PC-9 (cell line): ENCODE measurements around the gene DRAXIN.

ENCODE experiments used
- EZH2 ChIP-seq: fragments of 200-600 bp; sonication (generic); IDR thresholded peaks from 2 replicates; pipeline ENCODE4 v1.8.0; 2017; ENCODE audit warnings: antibody characterized with exemption, low read depth
- TF ChIP-seq, protein P1 (sequence below): fragments of 200-600 bp; sonication (generic); conservative IDR thresholded peaks from 2 replicates; pipeline ENCODE4 v1.6.1; 2017; ENCODE audit warnings: mixed run types, antibody characterized with exemption, mild to moderate bottlenecking, moderate library complexity

GRCh38 chr1:11693024-11693590 lies 1.6 kb downstream of the DRAXIN start:
- TF ChIP-seq, protein P1, sequence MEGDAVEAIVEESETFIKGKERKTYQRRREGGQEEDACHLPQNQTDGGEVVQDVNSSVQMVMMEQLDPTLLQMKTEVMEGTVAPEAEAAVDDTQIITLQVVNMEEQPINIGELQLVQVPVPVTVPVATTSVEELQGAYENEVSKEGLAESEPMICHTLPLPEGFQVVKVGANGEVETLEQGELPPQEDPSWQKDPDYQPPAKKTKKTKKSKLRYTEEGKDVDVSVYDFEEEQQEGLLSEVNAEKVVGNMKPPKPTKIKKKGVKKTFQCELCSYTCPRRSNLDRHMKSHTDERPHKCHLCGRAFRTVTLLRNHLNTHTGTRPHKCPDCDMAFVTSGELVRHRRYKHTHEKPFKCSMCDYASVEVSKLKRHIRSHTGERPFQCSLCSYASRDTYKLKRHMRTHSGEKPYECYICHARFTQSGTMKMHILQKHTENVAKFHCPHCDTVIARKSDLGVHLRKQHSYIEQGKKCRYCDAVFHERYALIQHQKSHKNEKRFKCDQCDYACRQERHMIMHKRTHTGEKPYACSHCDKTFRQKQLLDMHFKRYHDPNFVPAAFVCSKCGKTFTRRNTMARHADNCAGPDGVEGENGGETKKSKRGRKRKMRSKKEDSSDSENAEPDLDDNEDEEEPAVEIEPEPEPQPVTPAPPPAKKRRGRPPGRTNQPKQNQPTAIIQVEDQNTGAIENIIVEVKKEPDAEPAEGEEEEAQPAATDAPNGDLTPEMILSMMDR = no peak
- no peak for TF ChIP-seq EZH2
